ENCODE measurements around the gene ARHGEF38. TPM values are rescaled to one million over a fixed set of nuclear protein-coding genes. Genes with fewer than 3 reads are reported as not detected.

The ARHGEF38 gene
- total RNA-seq, 1 donor from 2014 or later = 0.69 TPM

DNA sequence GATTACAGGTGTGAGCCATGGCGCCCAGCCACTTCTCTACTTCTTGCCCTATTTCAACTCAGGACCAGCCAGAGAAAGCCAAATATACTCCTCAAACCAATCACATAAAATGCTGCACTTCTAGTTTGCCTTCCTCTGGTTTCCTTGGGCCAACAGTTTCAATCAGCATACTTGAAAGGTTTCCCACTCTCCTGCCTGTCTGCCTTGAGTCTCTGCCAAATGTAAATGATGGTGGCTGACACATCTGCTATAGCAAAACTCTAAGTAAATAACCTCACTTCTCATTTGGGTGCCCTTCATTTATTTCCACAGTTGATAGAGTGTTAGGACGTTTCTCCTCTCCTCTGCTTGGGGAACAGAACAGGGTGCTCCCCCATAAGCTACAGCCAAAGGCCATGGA is 42.2 kb upstream of the ARHGEF38 start:
- Mint-ChIP-seq H3K27me3 (ENCODE audit: low read depth) (peaks cover 12% of the 10 kb centered on the region), H3K4me1 (no peaks in the 10 kb centered on the region), H3K9me3 (peaks cover 27% of the 10 kb centered on the region), H3K27ac (no peak overlapping the region), H3K4me3 (no peak overlapping the region), H3K36me3 (no peaks in the 10 kb centered on the region)
- TF ChIP-seq, protein P1, sequence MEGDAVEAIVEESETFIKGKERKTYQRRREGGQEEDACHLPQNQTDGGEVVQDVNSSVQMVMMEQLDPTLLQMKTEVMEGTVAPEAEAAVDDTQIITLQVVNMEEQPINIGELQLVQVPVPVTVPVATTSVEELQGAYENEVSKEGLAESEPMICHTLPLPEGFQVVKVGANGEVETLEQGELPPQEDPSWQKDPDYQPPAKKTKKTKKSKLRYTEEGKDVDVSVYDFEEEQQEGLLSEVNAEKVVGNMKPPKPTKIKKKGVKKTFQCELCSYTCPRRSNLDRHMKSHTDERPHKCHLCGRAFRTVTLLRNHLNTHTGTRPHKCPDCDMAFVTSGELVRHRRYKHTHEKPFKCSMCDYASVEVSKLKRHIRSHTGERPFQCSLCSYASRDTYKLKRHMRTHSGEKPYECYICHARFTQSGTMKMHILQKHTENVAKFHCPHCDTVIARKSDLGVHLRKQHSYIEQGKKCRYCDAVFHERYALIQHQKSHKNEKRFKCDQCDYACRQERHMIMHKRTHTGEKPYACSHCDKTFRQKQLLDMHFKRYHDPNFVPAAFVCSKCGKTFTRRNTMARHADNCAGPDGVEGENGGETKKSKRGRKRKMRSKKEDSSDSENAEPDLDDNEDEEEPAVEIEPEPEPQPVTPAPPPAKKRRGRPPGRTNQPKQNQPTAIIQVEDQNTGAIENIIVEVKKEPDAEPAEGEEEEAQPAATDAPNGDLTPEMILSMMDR (IDR thresholded peaks at IDR 0.05; ENCODE audit: unreplicated experiment) = no peak
- no peak for DNase-seq (ENCODE audit: low spot score in 2 of 2, unreplicated experiment in 2 of 2)

DNA sequence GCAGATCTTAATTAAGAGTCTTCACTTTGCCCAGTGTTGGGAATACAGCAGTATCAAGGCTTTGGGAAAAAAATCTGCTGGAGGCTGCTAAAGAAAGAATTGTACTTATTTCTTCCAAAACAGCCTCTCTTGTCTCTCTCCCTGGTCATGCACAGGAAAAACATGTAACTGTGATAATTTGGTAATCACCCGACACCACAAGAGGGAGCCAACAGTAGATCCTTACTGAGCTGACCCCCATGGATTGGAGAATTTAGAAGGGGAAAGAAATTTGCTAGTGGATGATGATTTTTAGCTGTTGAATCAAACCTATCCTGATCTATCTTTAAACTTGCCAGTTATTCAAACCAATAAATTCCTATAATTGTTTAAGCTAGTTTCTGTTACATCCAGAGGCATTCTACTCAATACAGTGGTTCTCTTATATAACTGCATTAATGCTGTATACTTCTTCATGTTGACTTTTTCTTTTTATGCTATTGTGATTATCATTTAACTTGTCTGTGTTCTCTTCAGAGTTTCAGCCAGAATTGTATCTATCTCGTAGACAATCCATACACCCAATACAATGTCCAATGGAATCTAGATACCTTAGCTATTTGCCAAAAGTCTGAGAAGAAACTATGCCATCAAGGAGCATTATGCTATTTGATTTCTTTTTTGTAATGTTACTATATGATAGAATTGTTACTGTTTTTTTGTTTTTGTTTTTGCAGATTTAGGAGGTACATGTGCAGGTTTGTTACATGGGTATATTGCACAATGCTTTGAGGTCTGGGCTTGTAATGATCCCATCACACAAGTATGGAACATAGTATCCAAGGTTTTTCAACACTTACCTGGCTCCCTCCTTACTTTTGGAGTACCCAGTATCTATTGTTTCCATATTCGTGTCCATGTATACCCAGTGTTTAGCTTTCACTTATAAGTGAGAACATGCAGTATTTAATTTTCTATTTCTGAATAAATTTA is 31.3 kb upstream of the ARHGEF38 start:
- peaks cover 4% of the 10 kb centered on the region for H3K9me3 Mint-ChIP-seq
- H3K36me3 Mint-ChIP-seq = no peaks in the 10 kb centered on the region
- H3K4me3 Mint-ChIP-seq = no peak overlapping the region
- DNase-seq (ENCODE audit: low spot score in 2 of 2, unreplicated experiment in 2 of 2) = peak in 1 of 2 experiments; percentile 45
- no peaks in the 10 kb centered on the region for H3K4me1 Mint-ChIP-seq
- H3K27me3 Mint-ChIP-seq (ENCODE audit: low read depth) = peaks cover 6% of the 10 kb centered on the region
- TF ChIP-seq, protein P1 (IDR thresholded peaks at IDR 0.05; ENCODE audit: unreplicated experiment) = peak; percentile 65
- no peak overlapping the region for H3K27ac Mint-ChIP-seq

DNA sequence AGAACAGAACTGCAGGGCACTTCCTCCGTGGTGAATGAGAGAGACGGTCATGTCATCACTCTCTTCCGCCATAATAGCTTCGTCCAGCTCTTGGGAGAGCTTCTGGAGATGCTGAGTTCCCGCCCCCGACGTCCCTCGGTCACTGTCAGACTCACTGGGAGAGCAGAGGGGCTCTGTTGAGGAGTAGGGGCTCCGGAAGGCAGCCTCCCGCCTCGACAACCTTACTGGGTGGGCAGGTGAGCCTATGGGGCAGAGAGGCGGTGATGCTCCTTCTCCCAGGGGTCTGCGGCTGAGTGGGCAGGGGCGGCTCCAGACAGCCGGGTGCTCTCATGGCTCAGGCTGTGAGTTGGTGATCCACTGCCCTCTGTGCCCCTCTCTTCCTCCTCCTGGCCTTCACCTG is 25.8 kb upstream of the ARHGEF38 start:
- TF ChIP-seq, protein P1 (IDR thresholded peaks at IDR 0.05; ENCODE audit: unreplicated experiment) = no peak
- Mint-ChIP-seq H3K4me1 (no peaks in the 10 kb centered on the region), H3K9me3 (no peaks in the 10 kb centered on the region), H3K27me3 (ENCODE audit: low read depth) (peaks cover 10% of the 10 kb centered on the region), H3K36me3 (no peaks in the 10 kb centered on the region), H3K27ac (no peak overlapping the region), H3K4me3 (no peak overlapping the region)
- no peak for DNase-seq (ENCODE audit: low spot score in 2 of 2, unreplicated experiment in 2 of 2)

DNA sequence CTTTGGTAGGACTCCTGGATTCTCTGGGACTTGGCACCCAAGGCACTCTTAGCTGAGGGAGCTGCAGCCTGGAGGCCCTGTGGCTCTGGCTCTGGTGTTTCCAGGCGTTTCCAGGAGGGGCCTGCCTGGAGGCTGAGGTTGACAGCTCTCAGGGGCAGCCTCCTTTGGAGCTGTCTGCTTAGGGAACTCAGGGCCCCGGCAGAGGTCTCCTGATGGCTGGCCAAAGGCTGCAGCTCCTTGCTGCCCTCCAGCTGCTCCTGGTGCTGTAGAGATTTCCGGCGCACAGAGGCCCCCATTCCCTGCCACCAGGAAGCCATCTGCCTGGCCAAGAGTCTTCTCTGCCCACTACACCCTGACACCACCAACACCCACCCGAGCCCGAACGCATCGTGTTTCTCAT is 25.3 kb upstream of the ARHGEF38 start:
- H3K4me3 Mint-ChIP-seq = no peak overlapping the region
- H3K27me3 Mint-ChIP-seq (ENCODE audit: low read depth) = peaks cover 10% of the 10 kb centered on the region
- no peak for DNase-seq (ENCODE audit: low spot score in 2 of 2, unreplicated experiment in 2 of 2)
- no peaks in the 10 kb centered on the region for H3K9me3 Mint-ChIP-seq
- TF ChIP-seq, protein P1 (IDR thresholded peaks at IDR 0.05; ENCODE audit: unreplicated experiment) = no peak
- no peak overlapping the region for H3K27ac Mint-ChIP-seq
- no peaks in the 10 kb centered on the region for H3K4me1 Mint-ChIP-seq
- no peaks in the 10 kb centered on the region for H3K36me3 Mint-ChIP-seq

DNA sequence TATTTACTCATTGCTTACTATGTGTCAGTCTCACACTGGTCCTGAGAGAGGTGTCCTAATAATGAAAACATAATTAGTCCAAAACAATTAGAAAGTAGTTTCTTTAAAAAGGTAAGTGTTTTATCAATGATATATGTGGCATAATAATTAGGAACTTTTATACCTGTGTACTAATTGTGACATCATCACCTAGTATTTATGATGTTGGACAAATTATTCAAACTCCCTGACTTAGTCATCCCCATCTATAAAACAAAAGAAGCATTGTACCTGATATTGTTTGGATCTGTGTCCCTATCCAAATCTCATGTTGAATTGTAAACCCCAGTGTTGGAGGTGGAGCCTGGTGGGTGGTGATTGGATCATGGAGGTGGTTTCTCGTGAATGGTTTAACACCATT is 15.8 kb upstream of the ARHGEF38 start:
- TF ChIP-seq, protein P1 (IDR thresholded peaks at IDR 0.05; ENCODE audit: unreplicated experiment) = no peak
- no peak for DNase-seq (ENCODE audit: low spot score in 2 of 2, unreplicated experiment in 2 of 2)
- Mint-ChIP-seq H3K36me3 (no peaks in the 10 kb centered on the region), H3K27ac (no peak overlapping the region), H3K4me1 (peaks cover 4% of the 10 kb centered on the region), H3K9me3 (peaks cover 3% of the 10 kb centered on the region), H3K4me3 (no peak overlapping the region), H3K27me3 (ENCODE audit: low read depth) (peaks cover 10% of the 10 kb centered on the region)
